ENCODE results near the gene SRD5A1.
A peak's percentile ranks its signal among the peaks of the same experiment; 100 is the strongest.
"Not testable (repeated sequence)": the region's sequence is repeated elsewhere in the genome, so short reads cannot be mapped to it uniquely, and the experiment has no call there.

Gene SRD5A1

GRCh38 chr5:6667648-6668047 lies 34.4 kb downstream of the SRD5A1 start:
- Histone ChIP-seq H3K27ac (ENCODE audit: poor library complexity, severe bottlenecking) (no peak overlapping the region), H3K27me3 (ENCODE audit: insufficient read depth, poor library complexity, severe bottlenecking) (no peaks in the 10 kb centered on the region), H3K9me3 (ENCODE audit: severe bottlenecking) (no peaks in the 10 kb centered on the region), H3K4me1 (ENCODE audit: insufficient read depth, poor library complexity, severe bottlenecking) (no peaks in the 10 kb centered on the region), H3K4me3 (ENCODE audit: severe bottlenecking) (no peak overlapping the region), H3K36me3 (ENCODE audit: low read depth) (peaks cover 6% of the 10 kb centered on the region)
- ATAC-seq (ENCODE audit: low read depth), result no peak
- no peak for TF ChIP-seq CTCF (IDR thresholded peaks at IDR 0.05; ENCODE audit: poor library complexity, severe bottlenecking)
- no peak for DNase-seq (ENCODE audit: low spot score)

- H3K36me3 ChIP-seq (ENCODE audit: low read depth); H3K4me1 ChIP-seq (ENCODE audit: insufficient read depth, poor library complexity, severe bottlenecking); DNase-seq (ENCODE audit: low spot score); H3K9me3 ChIP-seq (ENCODE audit: severe bottlenecking); H3K4me3 ChIP-seq (ENCODE audit: severe bottlenecking); H3K27me3 ChIP-seq (ENCODE audit: insufficient read depth, poor library complexity, severe bottlenecking); H3K27ac ChIP-seq (ENCODE audit: poor library complexity, severe bottlenecking): not testable (repeated sequence)
- peak; percentile 29; the same call in 1 of the 3 replicates for ATAC-seq (ENCODE audit: low read depth)
Measured at GRCh38 chr5:6668717-6669116, 35.5 kb downstream of the SRD5A1 start.

- no peak for ATAC-seq (ENCODE audit: low read depth)
- Histone ChIP-seq H3K9me3 (ENCODE audit: severe bottlenecking) (no peaks in the 10 kb centered on the region), H3K4me1 (ENCODE audit: insufficient read depth, poor library complexity, severe bottlenecking) (no peaks in the 10 kb centered on the region), H3K36me3 (ENCODE audit: low read depth) (no peaks in the 10 kb centered on the region; the same call in 1 of the 2 replicates), H3K27ac (ENCODE audit: poor library complexity, severe bottlenecking) (no peak overlapping the region), H3K27me3 (ENCODE audit: insufficient read depth, poor library complexity, severe bottlenecking) (no peaks in the 10 kb centered on the region), H3K4me3 (ENCODE audit: severe bottlenecking) (no peak overlapping the region)
- DNase-seq (ENCODE audit: low spot score), result no peak
- TF ChIP-seq CTCF (IDR thresholded peaks at IDR 0.05; ENCODE audit: poor library complexity, severe bottlenecking), result no peak
Measured at GRCh38 chr5:6673031-6673430, 39.8 kb downstream of the SRD5A1 start.

DNA sequence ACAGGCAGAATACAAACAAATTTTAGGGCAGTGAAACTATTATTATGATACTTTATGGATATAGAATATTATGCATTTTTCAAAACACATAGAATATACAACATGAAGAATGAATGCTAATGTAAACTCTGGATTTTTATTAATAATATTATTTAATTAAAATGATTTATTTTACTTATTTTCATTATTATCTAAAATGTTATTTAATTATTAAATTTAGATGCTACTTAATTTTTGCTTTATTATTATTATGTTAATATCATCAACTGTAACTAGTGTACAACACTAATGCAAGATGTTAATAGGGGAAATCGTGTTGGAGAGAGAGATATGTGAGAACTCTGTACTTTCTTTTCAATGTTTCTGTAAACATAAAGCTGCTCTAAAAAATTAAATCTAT lies 40.7 kb downstream of the SRD5A1 start:
- Histone ChIP-seq H3K4me1 (ENCODE audit: insufficient read depth, poor library complexity, severe bottlenecking) (no peaks in the 10 kb centered on the region), H3K36me3 (ENCODE audit: low read depth) (no peaks in the 10 kb centered on the region; the same call in 1 of the 2 replicates), H3K9me3 (ENCODE audit: severe bottlenecking) (no peaks in the 10 kb centered on the region), H3K4me3 (ENCODE audit: severe bottlenecking) (no peak overlapping the region), H3K27ac (ENCODE audit: poor library complexity, severe bottlenecking) (no peak overlapping the region), H3K27me3 (ENCODE audit: insufficient read depth, poor library complexity, severe bottlenecking) (no peaks in the 10 kb centered on the region)
- ATAC-seq (ENCODE audit: low read depth), result no peak
- TF ChIP-seq CTCF (IDR thresholded peaks at IDR 0.05; ENCODE audit: poor library complexity, severe bottlenecking), result no peak
- DNase-seq (ENCODE audit: low spot score), result no peak

DNA sequence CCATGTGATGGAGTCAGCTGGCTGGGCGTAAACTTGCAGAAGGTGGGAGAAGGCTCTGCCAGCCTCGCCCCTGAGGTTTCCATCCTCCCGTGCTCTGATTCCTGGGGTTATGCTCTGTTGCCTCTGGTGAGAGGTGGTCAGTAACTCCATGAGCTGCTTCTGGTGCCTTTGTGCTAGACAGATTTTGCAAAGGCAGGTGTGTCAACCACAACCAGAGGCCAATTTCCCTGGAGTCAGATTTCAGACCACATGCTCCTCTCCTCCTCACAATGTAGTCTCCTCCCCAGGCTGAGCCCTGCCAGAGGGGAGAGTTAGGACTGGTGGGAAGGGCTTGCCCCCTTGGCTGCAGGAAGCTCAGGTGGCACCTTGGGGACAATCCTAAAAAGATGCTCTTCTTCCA lies 41.2 kb downstream of the SRD5A1 start:
- Histone ChIP-seq H3K36me3 (ENCODE audit: low read depth) (no peaks in the 10 kb centered on the region; the same call in 1 of the 2 replicates), H3K4me3 (ENCODE audit: severe bottlenecking) (no peak overlapping the region), H3K9me3 (ENCODE audit: severe bottlenecking) (no peaks in the 10 kb centered on the region), H3K4me1 (ENCODE audit: insufficient read depth, poor library complexity, severe bottlenecking) (no peaks in the 10 kb centered on the region), H3K27ac (ENCODE audit: poor library complexity, severe bottlenecking) (no peak overlapping the region), H3K27me3 (ENCODE audit: insufficient read depth, poor library complexity, severe bottlenecking) (no peaks in the 10 kb centered on the region)
- TF ChIP-seq CTCF (IDR thresholded peaks at IDR 0.05; ENCODE audit: poor library complexity, severe bottlenecking), result no peak
- no peak for ATAC-seq (ENCODE audit: low read depth)
- DNase-seq (ENCODE audit: low spot score), result no peak
